GM12878 (cell line): ENCODE results near the gene ITIH5. TPM values are rescaled to one million over a fixed set of nuclear protein-coding genes. Genes with fewer than 3 reads are reported as not detected.

Source experiments
- DPF2 ChIP-seq: fragments of 450-650 bp; IDR thresholded peaks from 2 replicates; pipeline ENCODE4 v1.6.1; 2017; ENCODE audit warnings: mild to moderate bottlenecking
- IKZF1 ChIP-seq: fragments of 450-650 bp; conservative IDR thresholded peaks from 2 replicates; pipeline ENCODE4 v1.6.1; 2017; ENCODE audit warnings: antibody characterized with exemption, mild to moderate bottlenecking
- JUNB ChIP-seq: IDR thresholded peaks from 2 replicates; pipeline ENCODE4 v1.6.1; 2016; ENCODE audit warnings: antibody characterized with exemption, mild to moderate bottlenecking
- LARP7 ChIP-seq: fragments of 450-650 bp; IDR thresholded peaks from 2 replicates; pipeline ENCODE4 v1.6.1; 2017; ENCODE audit warnings: mild to moderate bottlenecking
- NFIC ChIP-seq: IDR thresholded peaks from 2 replicates; pipeline ENCODE4 v1.6.1; 2012; ENCODE audit warnings: low read depth, mild to moderate bottlenecking, inconsistent platforms, low read length, moderate library complexity
- NFYA ChIP-seq: IDR thresholded peaks from 2 replicates; pipeline ENCODE4 v1.6.1; 2011; ENCODE audit warnings: low read depth, mild to moderate bottlenecking, low read length, improper control_type of control experiment, borderline replicate concordance
- NFYB ChIP-seq: IDR thresholded peaks from 2 replicates; pipeline ENCODE4 v1.6.1; 2011; ENCODE audit warnings: low read depth, mild to moderate bottlenecking, low read length, improper control_type of control experiment, moderate library complexity; ENCODE audit not compliant: insufficient read depth
- SIX5 ChIP-seq: IDR thresholded peaks from 2 replicates; pipeline ENCODE4 v1.6.1; 2011; ENCODE audit warnings: mild to moderate bottlenecking, low read depth, low read length, moderate library complexity; ENCODE audit not compliant: severe bottlenecking
- SMARCA5 ChIP-seq: fragments of 450-650 bp; IDR thresholded peaks from 2 replicates; pipeline ENCODE4 v1.6.1; 2017; ENCODE audit warnings: mild to moderate bottlenecking
- SRF ChIP-seq, 2 experiments: IDR thresholded peaks; 2 replicates each; pipeline ENCODE4 v1.6.1; 2011; ENCODE audit warnings: low read depth in 2 of 2, low read length in 2 of 2, mild to moderate bottlenecking in 1 of 2, moderate library complexity in 1 of 2
- STAT1 ChIP-seq: fragments of 450-650 bp; conservative IDR thresholded peaks from 2 replicates; pipeline ENCODE4 v1.6.1; 2014; ENCODE audit warnings: antibody characterized with exemption, mild to moderate bottlenecking
- TCF7 ChIP-seq: IDR thresholded peaks from 2 replicates; pipeline ENCODE4 v1.6.1; 2014; ENCODE audit warnings: antibody characterized with exemption, borderline replicate concordance
- polyA plus RNA-seq, 11 experiments: library from polyadenylated mRNA; depleted of rRNA in 4 of 11; unstranded in 6 of 11; stranded (reverse) in 5 of 11; fragments of >200 nt; fragmentation: Nextera tagmentation in 4 of 11; fragmentation: Illumina TruSeq in 1 of 11; extraction: Ambion mirVana in 4 of 11; extraction: Trizol in 1 of 11; gene quantifications; 1 replicate in 1 of 11; 2 replicates in 10 of 11; pipeline versions ENCODE4 v1.2.1 to v1.2.3, GENCODE V29; 2011 to 2016; ENCODE audit warnings: inconsistent platforms in 2 of 11, missing spikeins in 2 of 11, low read depth in 1 of 11
- total RNA-seq, 4 experiments: library from RNA; depleted of rRNA in 3 of 4; stranded (reverse); fragments of >200 nt in 3 of 4; fragmentation: Illumina TruSeq in 1 of 4; extraction: Trizol in 1 of 4; gene quantifications; 2 replicates each; pipeline versions ENCODE4 v1.2.1 to v1.2.3, GENCODE V29; 2013 to 2021
- TF ChIP-seq, protein P1 (sequence below): IDR thresholded peaks from 2 replicates; pipeline ENCODE4 v1.6.1; 2012; ENCODE audit warnings: improper control_type of control experiment, low read depth, low read length; ENCODE audit not compliant: insufficient replicate concordance
- TF ChIP-seq, protein P2 (sequence below): fragments of 450-650 bp; formaldehyde crosslinking; IDR thresholded peaks from 2 replicates; pipeline ENCODE4 v1.5.0; 2022; ENCODE audit warnings: mild to moderate bottlenecking, missing genetic modification characterization
- TF ChIP-seq, protein P3 (sequence below): fragments of 450-650 bp; formaldehyde crosslinking; IDR thresholded peaks from 2 replicates; pipeline ENCODE4 v1.4.0; 2020; ENCODE audit warnings: mild to moderate bottlenecking, moderate library complexity

The ITIH5 gene
- total and polyA plus RNA-seq, 10 of the 15 experiments (the other 5 are each of a cell fraction or from before 2014, with no cell fraction given): 0.14 to 0.43 (median 0.21) TPM; not detected in 7

DNA sequence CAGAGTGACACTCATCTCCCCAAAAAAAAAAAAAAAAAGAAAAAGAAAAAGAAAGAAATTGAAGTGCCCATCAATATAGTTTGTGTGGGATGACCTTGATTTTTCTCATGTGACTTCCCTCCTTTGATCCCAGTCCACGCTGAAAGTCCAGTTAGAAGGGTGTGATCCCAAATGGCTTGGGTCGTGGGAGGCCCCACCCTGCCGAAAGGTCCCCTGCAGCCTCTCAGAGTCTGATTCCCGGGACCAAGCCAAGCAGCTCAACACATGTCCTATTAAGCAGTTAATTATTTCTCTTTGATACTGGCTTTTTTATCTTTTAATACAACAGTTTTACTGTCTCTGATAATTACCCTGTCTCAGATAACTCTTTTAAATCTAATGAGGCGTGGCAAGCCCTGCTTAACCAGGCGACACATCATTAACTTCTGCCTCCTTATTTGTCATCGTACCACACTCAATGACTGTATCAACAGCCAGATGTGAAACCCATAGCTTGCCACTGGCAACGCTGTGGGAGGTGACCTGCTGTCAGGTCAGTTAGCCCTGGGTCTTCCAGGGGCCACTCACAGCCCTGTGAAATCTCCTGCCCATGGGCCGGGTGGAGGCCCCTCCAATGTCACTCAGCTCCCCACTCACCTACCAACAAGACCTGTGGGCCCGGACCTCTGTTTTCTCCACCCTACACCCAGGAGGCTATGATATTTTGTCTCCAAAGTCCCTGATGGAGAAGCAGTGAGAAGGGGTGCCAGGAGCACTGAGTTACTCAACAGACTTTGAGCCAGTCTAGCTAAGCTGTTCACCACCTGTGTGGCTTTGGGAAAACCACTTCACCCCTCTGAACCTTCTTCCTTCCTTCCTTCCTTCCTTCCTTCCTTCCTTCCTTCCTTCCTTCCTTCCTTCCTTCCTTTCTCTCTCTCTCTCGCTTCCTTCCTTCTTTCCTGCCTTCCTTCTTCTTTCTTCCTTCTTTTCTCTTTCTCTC is 146.0 kb downstream of the ITIH5 start (continued):
- TF ChIP-seq, protein P1, sequence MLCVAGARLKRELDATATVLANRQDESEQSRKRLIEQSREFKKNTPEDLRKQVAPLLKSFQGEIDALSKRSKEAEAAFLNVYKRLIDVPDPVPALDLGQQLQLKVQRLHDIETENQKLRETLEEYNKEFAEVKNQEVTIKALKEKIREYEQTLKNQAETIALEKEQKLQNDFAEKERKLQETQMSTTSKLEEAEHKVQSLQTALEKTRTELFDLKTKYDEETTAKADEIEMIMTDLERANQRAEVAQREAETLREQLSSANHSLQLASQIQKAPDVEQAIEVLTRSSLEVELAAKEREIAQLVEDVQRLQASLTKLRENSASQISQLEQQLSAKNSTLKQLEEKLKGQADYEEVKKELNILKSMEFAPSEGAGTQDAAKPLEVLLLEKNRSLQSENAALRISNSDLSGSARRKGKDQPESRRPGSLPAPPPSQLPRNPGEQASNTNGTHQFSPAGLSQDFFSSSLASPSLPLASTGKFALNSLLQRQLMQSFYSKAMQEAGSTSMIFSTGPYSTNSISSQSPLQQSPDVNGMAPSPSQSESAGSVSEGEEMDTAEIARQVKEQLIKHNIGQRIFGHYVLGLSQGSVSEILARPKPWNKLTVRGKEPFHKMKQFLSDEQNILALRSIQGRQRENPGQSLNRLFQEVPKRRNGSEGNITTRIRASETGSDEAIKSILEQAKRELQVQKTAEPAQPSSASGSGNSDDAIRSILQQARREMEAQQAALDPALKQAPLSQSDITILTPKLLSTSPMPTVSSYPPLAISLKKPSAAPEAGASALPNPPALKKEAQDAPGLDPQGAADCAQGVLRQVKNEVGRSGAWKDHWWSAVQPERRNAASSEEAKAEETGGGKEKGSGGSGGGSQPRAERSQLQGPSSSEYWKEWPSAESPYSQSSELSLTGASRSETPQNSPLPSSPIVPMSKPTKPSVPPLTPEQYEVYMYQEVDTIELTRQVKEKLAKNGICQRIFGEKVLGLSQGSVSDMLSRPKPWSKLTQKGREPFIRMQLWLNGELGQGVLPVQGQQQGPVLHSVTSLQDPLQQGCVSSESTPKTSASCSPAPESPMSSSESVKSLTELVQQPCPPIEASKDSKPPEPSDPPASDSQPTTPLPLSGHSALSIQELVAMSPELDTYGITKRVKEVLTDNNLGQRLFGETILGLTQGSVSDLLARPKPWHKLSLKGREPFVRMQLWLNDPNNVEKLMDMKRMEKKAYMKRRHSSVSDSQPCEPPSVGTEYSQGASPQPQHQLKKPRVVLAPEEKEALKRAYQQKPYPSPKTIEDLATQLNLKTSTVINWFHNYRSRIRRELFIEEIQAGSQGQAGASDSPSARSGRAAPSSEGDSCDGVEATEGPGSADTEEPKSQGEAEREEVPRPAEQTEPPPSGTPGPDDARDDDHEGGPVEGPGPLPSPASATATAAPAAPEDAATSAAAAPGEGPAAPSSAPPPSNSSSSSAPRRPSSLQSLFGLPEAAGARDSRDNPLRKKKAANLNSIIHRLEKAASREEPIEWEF: no peak
- TF ChIP-seq, protein P2, sequence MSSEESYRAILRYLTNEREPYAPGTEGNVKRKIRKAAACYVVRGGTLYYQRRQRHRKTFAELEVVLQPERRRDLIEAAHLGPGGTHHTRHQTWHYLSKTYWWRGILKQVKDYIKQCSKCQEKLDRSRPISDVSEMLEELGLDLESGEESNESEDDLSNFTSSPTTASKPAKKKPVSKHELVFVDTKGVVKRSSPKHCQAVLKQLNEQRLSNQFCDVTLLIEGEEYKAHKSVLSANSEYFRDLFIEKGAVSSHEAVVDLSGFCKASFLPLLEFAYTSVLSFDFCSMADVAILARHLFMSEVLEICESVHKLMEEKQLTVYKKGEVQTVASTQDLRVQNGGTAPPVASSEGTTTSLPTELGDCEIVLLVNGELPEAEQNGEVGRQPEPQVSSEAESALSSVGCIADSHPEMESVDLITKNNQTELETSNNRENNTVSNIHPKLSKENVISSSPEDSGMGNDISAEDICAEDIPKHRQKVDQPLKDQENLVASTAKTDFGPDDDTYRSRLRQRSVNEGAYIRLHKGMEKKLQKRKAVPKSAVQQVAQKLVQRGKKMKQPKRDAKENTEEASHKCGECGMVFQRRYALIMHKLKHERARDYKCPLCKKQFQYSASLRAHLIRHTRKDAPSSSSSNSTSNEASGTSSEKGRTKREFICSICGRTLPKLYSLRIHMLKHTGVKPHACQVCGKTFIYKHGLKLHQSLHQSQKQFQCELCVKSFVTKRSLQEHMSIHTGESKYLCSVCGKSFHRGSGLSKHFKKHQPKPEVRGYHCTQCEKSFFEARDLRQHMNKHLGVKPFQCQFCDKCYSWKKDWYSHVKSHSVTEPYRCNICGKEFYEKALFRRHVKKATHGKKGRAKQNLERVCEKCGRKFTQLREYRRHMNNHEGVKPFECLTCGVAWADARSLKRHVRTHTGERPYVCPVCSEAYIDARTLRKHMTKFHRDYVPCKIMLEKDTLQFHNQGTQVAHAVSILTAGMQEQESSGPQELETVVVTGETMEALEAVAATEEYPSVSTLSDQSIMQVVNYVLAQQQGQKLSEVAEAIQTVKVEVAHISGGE (CRISPR knock-in tag): no peak
- TF ChIP-seq SRF (IDR thresholded peaks at IDR 0.05; ENCODE audit: low read depth in 2 of 2, low read length in 2 of 2): no peak
- no peak for TF ChIP-seq NFYA
- TF ChIP-seq JUNB: no peak
- TF ChIP-seq TCF7: no peak
- peak; percentile 70 for TF ChIP-seq IKZF1
- no peak for TF ChIP-seq STAT1
- no peak; the same call in 1 of the 2 replicates for TF ChIP-seq LARP7
- TF ChIP-seq SIX5: no peak
- TF ChIP-seq, protein P3, sequence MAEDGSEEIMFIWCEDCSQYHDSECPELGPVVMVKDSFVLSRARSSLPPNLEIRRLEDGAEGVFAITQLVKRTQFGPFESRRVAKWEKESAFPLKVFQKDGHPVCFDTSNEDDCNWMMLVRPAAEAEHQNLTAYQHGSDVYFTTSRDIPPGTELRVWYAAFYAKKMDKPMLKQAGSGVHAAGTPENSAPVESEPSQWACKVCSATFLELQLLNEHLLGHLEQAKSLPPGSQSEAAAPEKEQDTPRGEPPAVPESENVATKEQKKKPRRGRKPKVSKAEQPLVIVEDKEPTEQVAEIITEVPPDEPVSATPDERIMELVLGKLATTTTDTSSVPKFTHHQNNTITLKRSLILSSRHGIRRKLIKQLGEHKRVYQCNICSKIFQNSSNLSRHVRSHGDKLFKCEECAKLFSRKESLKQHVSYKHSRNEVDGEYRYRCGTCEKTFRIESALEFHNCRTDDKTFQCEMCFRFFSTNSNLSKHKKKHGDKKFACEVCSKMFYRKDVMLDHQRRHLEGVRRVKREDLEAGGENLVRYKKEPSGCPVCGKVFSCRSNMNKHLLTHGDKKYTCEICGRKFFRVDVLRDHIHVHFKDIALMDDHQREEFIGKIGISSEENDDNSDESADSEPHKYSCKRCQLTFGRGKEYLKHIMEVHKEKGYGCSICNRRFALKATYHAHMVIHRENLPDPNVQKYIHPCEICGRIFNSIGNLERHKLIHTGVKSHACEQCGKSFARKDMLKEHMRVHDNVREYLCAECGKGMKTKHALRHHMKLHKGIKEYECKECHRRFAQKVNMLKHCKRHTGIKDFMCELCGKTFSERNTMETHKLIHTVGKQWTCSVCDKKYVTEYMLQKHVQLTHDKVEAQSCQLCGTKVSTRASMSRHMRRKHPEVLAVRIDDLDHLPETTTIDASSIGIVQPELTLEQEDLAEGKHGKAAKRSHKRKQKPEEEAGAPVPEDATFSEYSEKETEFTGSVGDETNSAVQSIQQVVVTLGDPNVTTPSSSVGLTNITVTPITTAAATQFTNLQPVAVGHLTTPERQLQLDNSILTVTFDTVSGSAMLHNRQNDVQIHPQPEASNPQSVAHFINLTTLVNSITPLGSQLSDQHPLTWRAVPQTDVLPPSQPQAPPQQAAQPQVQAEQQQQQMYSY (CRISPR knock-in tag): no peak
- 0 out of 2 replicates have a peak, but pooled peaks have one; percentile 63 for TF ChIP-seq SMARCA5
- TF ChIP-seq NFIC: no peak
- no peak for TF ChIP-seq NFYB
- TF ChIP-seq DPF2: peak; percentile 64; the same call in 1 of the 2 replicates
